Endothelial cell of umbilical vein (primary cell): Measurements from ENCODE around the gene TMEM130.

Source experiments
- JUN ChIP-seq: IDR thresholded peaks from 2 replicates; pipeline ENCODE4 v1.6.1; 2011; ENCODE audit warnings: borderline replicate concordance, low read depth; ENCODE audit not compliant: insufficient read length, insufficient read depth
- POLR2A ChIP-seq: IDR thresholded peaks from 2 replicates; pipeline ENCODE4 v1.6.1; 2012; ENCODE audit warnings: low read depth, mild to moderate bottlenecking, control low read depth, low read length
- POLR2AphosphoS5 ChIP-seq: IDR thresholded peaks from 2 replicates; pipeline ENCODE4 v1.6.1; 2012; ENCODE audit warnings: low read depth, mild to moderate bottlenecking, control low read depth, low read length, moderate library complexity; ENCODE audit not compliant: insufficient read depth
- TF ChIP-seq, protein P1 (sequence below), 2 donors: IDR thresholded peaks; 1 replicate in 1 of 2; 2 replicates in 1 of 2; pipeline ENCODE4 v1.5.1; 2011; ENCODE audit warnings: low read length in 2 of 2, mild to moderate bottlenecking in 2 of 2, moderate library complexity in 2 of 2, control low read depth in 1 of 2, inconsistent platforms in 1 of 2, low read depth in 1 of 2; ENCODE audit not compliant: insufficient read depth in 1 of 2; ENCODE audit errors: extremely low read depth in 1 of 2

- TF ChIP-seq, protein P1, sequence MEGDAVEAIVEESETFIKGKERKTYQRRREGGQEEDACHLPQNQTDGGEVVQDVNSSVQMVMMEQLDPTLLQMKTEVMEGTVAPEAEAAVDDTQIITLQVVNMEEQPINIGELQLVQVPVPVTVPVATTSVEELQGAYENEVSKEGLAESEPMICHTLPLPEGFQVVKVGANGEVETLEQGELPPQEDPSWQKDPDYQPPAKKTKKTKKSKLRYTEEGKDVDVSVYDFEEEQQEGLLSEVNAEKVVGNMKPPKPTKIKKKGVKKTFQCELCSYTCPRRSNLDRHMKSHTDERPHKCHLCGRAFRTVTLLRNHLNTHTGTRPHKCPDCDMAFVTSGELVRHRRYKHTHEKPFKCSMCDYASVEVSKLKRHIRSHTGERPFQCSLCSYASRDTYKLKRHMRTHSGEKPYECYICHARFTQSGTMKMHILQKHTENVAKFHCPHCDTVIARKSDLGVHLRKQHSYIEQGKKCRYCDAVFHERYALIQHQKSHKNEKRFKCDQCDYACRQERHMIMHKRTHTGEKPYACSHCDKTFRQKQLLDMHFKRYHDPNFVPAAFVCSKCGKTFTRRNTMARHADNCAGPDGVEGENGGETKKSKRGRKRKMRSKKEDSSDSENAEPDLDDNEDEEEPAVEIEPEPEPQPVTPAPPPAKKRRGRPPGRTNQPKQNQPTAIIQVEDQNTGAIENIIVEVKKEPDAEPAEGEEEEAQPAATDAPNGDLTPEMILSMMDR (IDR thresholded peaks at IDR 0.05; ENCODE audit: extremely low read depth in 1 of 2, insufficient read depth in 1 of 2, low read depth in 1 of 2, low read length in 2 of 2) = no peak
- TF ChIP-seq POLR2AphosphoS5 (no peak), POLR2A (no peak), JUN (no peak)
These were observed 48.5 kb downstream of the TMEM130 start for GRCh38 chr7:98821348-98821747.
